ENCODE results near the gene NOP53. TPM values are rescaled to one million over a fixed set of nuclear protein-coding genes. Genes with fewer than 3 reads are reported as not detected.

NOP53 gene
- total and polyA plus RNA-seq, 4 donors, result 25.8 to 85.5 (median 38.6) TPM

- no peak for TF ChIP-seq ZBTB33 (IDR thresholded peaks at IDR 0.05)
- TF ChIP-seq REST (IDR thresholded peaks at IDR 0.05), result no peak
- TF ChIP-seq GABPA (IDR thresholded peaks at IDR 0.05 in 1 of 2, conservative IDR thresholded peaks at IDR 0.05 in 1 of 2), result no peak
- no peak for TF ChIP-seq FOXA1 (IDR thresholded peaks at IDR 0.05)
- TF ChIP-seq RAD21 (IDR thresholded peaks at IDR 0.05), result no peak
- no peak for TF ChIP-seq CTCF (IDR thresholded peaks at IDR 0.05; ENCODE audit: low read depth, low read length, missing input control)
- no peak for TF ChIP-seq MAX (IDR thresholded peaks at IDR 0.05)
- no peak for TF ChIP-seq NR2F2 (IDR thresholded peaks at IDR 0.05)
- no peak for TF ChIP-seq YY1 (IDR thresholded peaks at IDR 0.05)
- TF ChIP-seq EGR1 (IDR thresholded peaks at IDR 0.05; ENCODE audit: low read depth in 2 of 2), result no peak
- TF ChIP-seq FOXA2 (IDR thresholded peaks at IDR 0.05), result no peak
- no peak for TF ChIP-seq HNF4A (conservative IDR thresholded peaks at IDR 0.05)
- TF ChIP-seq JUND (IDR thresholded peaks at IDR 0.05), result no peak
- TF ChIP-seq ATF3 (IDR thresholded peaks at IDR 0.05), result no peak
- Histone ChIP-seq H3K4me3 (ENCODE audit: low read depth in 1 of 3, low read length in 3 of 3) (no peak overlapping the region), H3K27ac (ENCODE audit: low read depth in 1 of 2, low read length in 2 of 2) (no peak overlapping the region), H3K36me3 (ENCODE audit: control insufficient read depth in 4 of 4, insufficient read depth in 3 of 4, low read depth in 1 of 4, low read length in 3 of 4) (peaks cover 26 to 55% (median 37%) of the 10 kb centered on the region in 4 donors), H3K9ac (ENCODE audit: low read depth in 1 of 2, low read length in 2 of 2) (no peak overlapping the region), H3K4me1 (ENCODE audit: control insufficient read depth in 4 of 4, insufficient read depth in 4 of 4, low read length in 3 of 4) (peaks cover 2 to 11% (median 7%) of the 10 kb centered on the region in 4 donors), H3K9me3 (ENCODE audit: control insufficient read depth in 4 of 4, low read length in 3 of 4) (no peaks in the 10 kb centered on the region), H3K27me3 (ENCODE audit: control insufficient read depth in 4 of 4, insufficient read depth in 4 of 4, low read length in 3 of 4) (no peaks in the 10 kb centered on the region)
- no peak for DNase-seq (ENCODE audit: low spot score)
- 87% methylated on average over 3 of the region's 3 CpGs for WGBS
These were observed 4.0 kb downstream of the NOP53 start for GRCh38 chr19:47749326-47749725.

- peaks cover 34 to 65% (median 39%) of the 10 kb centered on the region in 4 donors for H3K36me3 ChIP-seq (ENCODE audit: control insufficient read depth in 4 of 4, insufficient read depth in 3 of 4, low read depth in 1 of 4, low read length in 3 of 4)
- no peak overlapping the region for H3K4me3 ChIP-seq (ENCODE audit: low read depth in 1 of 3, low read length in 3 of 3)
- no peak overlapping the region for H3K9ac ChIP-seq (ENCODE audit: low read depth in 1 of 2, low read length in 2 of 2)
- H3K27me3 ChIP-seq (ENCODE audit: control insufficient read depth in 4 of 4, insufficient read depth in 4 of 4, low read length in 3 of 4), result no peaks in the 10 kb centered on the region
- no peak for DNase-seq (ENCODE audit: low spot score)
- no peaks in the 10 kb centered on the region for H3K9me3 ChIP-seq (ENCODE audit: control insufficient read depth in 4 of 4, low read length in 3 of 4)
- 95% methylated on average over 18 of the region's 18 CpGs for WGBS
- no peak overlapping the region for H3K27ac ChIP-seq (ENCODE audit: low read depth in 1 of 2, low read length in 2 of 2)
- H3K4me1 ChIP-seq (ENCODE audit: control insufficient read depth in 4 of 4, insufficient read depth in 4 of 4, low read length in 3 of 4), result peaks cover 2 to 14% (median 9%) of the 10 kb centered on the region in 4 donors
- no peak for TF ChIP-seq GABPA (IDR thresholded peaks at IDR 0.05 in 1 of 2, conservative IDR thresholded peaks at IDR 0.05 in 1 of 2)
- no peak for TF ChIP-seq FOXA1 (IDR thresholded peaks at IDR 0.05)
- TF ChIP-seq CTCF (IDR thresholded peaks at IDR 0.05; ENCODE audit: low read depth, low read length, missing input control), result no peak
- TF ChIP-seq ATF3 (IDR thresholded peaks at IDR 0.05), result no peak
- TF ChIP-seq MAX (IDR thresholded peaks at IDR 0.05), result no peak
- no peak for TF ChIP-seq REST (IDR thresholded peaks at IDR 0.05)
- no peak for TF ChIP-seq EGR1 (IDR thresholded peaks at IDR 0.05; ENCODE audit: low read depth in 2 of 2)
- no peak for TF ChIP-seq HNF4A (conservative IDR thresholded peaks at IDR 0.05)
- no peak for TF ChIP-seq SP1 (IDR thresholded peaks at IDR 0.05)
- no peak for TF ChIP-seq RAD21 (IDR thresholded peaks at IDR 0.05)
- no peak for TF ChIP-seq RXRA (IDR thresholded peaks at IDR 0.05)
These were observed 5.4 kb downstream of the NOP53 start for GRCh38 chr19:47750752-47751151.
